GM19372 (cell line): ENCODE measurements around the gene GGACT.

Experiments
- ATAC-seq: cut with Tn5 transposase; IDR thresholded peaks from one replicate; pipeline ENCODE4 v1.9.1; 2021; ENCODE audit warnings: mild to moderate bottlenecking, low read depth, moderate library complexity; ENCODE audit not compliant: unreplicated experiment

Gene GGACT

DNA sequence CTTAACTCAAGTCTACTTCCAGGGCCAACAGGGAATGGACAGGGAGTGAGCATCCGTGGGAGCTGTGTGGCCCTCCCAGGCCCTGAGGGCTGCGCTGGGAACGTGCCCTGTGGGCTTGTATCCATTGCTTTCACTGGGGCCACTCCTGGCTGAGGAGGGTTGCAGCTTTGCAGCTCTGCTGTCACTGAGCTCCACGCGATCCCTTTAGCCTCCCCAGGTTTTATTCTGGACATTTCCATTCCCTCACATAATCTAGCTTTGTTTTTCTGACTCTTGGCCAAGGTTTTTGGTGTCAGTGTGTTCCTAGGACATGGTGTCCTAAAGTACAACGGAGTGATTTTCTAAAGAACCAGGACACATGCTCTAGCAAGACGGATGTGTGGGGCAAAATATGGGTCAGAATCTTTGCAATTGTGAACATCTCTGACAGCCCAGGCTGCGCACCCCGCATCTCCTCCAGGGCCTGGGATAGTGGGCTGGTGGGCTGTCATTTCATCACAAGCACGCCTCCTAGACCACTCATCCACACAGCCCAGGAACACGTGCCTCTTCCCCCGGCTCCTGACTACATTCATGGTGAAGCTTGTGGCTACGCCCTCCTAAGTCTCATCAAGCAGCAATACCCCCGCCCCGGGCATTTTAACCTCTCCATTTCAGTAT, 28.0 kb downstream of the GGACT start:
- ATAC-seq: no peak

DNA sequence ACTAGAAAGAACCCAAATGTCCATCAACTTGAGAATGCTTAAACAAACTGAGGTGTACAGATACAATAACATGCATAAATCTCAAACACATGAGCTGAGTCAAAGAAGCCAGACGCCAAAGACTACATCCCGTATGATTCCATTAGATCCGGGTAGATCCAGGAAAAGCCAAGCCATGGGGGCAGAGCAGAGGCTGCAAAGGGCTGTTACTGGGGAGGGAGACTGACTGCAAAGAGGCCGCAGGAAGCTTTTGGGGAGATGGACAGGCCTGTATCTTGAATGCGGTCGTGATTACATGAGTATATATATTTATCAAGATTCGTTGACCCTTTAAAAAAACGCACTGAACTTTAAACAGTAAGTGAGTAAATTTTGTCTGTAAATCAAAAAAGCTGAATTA, 28.7 kb downstream of the GGACT start:
- no peak for ATAC-seq

DNA sequence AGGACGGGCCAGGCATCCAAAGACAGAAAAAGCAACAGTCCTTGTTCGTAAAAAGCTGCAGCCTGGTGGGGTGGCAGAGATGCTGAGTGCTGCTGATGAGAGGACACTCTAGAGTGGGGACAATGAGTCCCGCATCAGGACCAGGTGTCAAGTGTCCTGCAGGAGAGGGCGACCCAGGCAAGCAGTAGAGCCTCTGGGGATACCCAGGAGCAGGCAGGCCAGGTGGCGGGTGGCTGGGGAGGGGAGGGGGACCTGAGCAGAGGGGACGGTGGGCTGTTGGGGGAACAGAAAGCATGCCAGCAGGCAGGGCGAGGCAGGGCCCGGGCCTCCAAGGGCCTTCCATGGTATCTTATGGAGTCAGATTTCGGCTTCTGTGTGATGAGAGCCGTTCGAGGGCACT, 35.8 kb downstream of the GGACT start:
- ATAC-seq: no peak

DNA sequence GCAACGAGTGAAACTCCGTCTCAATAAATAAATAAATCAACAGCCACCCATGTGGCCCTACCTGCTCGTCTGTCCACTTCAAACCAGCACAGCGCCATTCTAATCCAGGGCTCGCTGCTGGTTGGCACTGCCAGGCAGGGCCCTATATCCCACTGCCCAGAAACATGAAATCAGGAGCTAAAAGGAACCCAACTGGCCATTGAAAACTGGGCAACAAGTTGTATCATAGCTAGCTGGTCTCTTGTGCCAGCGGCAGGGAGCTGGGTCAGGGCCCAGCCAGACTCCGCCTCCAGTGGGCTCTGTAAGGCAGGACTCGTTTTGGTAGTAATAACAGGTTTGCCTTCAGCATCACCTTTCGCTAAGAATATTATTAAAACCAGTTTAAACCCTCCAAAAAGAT, 39.3 kb downstream of the GGACT start:
- no peak for ATAC-seq

DNA sequence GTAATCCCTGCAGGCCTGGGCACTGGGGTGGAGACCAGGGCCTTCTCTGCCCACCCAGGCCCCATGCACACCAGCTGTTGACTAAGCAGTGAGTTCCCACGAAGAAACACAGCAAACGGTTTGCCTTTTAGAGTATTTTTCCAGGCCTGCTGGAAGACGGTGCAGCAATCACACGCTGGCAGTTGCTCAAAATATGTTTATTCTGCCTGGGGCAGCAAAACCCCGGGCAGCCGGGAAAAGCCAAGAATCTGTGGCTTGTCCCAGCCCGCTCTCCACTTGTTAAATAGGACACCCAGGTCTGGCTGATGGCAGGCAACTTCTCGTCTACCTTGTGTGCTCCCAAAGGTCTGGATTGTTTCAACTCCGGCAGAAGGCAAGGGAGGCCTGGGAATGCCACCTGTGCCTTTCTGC, 40.8 kb downstream of the GGACT start:
- no peak for ATAC-seq

DNA sequence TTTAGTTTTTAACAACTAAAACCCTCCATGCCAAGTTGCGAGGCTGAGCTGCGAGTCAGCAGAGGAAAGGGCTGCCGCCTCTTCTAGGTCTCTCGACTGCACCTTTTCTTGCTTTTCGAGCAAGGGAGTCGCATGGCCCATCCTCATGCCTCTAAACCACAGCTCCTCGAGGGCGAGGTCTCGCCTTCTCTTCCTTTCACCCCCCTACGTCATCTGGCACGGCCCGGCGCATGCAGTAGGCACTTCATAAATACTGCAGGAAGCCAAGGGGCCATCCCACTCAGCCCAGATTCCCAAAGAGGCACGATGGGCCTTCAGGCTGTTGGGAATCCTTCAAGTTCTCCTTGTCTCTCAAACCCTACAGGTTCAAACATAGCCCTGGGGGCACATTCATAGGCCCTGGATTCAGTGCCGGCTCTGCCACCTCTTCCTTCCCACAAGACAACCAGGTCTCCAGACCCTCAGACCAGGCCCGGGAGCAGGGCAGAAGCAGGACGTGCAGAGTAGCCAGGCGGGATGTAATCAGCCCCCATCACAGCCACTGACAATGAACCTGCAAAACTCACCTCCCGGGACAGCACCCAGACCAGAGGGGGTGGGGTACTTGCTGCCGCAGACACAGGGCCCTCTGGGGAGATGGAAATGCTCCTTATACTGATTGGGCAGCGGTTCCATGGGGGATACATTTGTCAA, 41.7 kb downstream of the GGACT start:
- ATAC-seq: no peak

DNA sequence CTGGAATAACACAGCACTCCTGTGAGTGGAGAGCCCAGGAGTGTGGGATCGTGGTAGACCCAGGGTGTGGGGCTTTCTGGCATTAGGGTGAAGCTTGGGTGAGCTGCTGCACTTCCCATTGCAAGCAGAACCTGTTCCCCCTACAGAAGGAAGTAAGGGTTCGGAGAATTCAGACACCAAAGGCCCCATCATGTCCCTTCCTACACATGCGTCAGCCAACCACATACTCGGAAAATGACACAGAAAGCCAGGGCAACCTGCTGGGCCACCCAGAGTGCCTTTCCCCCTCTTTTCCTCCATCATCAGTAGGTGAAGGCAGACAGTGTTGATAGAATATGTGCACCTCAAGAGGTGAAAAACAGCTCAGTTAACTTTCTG, 42.9 kb downstream of the GGACT start:
- ATAC-seq: no peak

DNA sequence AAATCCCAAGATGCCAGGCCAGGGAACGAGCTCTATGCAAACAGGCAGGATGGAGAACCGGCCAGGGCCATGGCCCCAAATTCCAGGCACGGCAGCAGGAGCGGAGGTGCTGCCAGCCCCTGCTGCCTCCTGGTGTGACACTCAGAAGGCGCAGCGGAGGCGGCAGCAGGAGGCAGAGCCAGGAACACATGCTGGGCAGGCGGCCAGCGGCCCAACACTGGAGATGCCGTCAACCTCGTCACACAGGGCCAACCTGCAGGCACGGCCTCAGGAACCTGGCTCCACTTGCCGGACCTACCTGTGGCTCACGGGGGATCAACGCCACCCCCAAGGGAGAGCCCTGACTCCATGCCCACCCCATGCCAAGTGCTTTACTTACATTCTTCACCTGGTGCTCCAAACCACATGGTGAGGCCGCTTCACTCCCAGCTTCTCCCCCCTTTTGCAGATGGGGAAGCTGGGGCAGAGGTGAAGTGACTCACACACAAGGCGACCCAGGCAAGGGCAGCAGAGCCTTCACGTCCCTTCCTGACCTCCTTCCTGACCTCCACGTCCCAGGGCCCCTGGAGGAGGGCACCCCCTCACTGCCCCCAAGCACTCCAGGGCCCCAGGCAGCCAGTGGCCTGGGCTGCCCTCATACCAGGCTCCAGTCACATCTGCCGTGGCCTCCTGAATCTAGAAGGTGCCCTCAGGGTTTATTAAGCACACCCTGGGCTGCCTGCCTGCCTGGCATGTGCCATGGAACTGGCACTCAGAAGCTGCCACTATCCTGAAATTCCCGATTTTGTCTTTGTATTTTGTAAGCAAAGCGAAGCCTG, 43.5 kb downstream of the GGACT start:
- ATAC-seq: no peak

DNA sequence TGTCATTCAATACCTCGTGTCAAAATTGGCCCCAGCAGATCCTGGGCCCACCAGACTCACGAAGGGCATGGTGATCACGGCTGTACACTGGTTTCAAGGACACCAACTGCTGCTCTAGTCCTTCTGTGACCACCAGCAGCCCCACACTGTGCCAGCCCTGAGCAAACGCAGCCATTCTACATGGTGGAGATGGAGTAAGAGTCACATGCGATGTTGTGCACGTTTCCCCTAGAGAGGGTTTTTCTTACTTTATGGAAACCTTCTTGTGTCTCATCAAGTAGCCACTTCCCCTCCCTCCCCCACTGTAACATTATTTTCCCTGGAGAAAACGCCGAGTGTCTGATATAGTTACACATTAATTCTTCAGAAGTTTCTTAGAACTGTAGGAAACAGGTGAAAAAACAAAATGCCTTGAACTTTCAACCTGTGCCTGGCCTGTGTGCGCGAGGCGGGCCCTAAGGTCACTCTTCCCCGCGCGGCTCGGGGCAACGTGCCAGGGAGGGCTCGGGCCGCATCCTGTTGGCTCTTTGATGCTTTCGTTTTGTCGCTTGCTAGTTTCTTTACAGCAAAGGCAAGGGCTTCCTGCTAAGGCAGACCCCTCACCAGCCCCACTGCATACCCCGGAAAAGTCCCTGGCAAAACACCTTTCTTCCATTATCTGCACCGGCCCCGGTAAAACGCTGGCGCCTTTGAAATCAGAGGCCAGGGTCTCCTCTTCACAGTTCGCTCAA, 44.6 kb downstream of the GGACT start:
- no peak for ATAC-seq

DNA sequence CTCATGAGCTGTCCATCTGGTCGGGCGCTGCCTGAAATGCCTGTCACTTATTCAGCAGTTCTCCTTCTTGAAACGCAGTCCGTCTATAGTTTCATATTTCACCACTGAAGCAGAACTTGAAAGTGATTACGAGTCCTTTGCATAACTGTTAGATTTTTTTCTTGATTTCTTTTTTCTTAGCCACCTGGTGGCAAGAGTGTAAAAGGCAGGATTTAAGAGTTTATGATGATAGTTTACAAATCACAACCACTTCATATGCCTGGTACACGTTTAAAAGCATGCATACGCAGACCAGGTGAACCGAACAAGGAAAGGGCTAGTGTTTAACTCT, 45.8 kb downstream of the GGACT start:
- peak; percentile 98 for ATAC-seq

DNA sequence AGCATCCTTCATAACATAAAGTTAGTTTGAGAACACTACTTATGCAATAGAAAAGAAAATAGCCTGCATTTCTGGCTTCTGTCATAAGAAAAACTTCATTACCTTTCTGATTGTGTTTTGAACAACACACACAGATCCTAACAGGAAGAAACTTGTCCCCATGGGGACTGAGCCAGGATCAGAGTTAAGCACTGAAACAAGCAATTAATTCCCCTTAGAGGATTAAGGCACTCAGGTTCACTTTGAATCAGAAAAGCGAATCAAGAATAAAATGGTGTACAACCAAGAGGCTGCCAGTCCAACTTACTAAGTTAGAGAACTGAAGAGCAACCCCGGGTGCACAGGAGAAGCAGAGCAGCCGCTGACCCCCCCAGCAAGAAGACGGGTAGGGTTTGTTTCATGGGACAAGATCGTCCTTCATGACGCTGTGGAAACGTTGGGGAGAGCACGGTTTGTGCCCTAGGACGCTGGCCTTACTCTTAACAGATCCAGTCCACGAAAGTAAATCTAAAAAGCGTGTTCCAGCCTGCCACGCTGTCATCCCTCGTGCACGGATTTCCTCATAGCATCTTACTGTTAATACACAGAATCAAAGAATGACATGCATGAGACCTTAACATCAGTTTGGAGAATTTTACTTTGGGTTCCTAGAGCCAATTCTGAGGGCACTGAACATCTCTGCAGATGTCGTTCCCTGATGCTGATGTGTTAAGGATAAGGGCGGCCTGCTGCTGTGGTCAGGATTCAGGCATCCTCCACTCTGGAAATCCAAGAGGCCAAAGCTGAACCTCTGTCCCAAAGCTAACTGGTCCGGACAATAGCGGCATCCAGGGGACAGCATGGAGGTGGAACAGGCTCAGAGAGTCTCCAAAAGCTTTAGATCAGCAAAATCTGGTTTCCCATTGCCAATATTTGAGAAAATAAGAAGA, 46.4 kb downstream of the GGACT start:
- ATAC-seq: no peak

DNA sequence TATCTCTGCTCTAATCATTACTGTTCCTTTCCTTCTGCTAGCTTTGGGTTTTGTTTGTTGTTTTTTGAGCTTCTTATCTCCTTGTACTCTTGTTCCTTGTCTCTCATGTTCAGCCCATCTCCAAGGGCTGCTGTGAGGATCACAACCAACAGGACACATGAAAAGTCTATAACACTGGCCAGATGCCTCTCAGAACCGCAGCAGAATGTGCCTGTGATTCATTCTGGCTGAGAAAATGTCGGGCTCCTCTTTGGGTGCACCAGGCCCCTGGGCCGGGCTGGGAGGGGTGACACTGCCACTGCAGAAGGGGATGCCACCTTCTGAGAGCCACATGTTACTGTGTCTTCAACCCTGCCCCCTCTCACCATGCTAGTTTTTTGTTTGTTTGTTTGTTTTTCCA, 48.0 kb downstream of the GGACT start:
- ATAC-seq: no peak

DNA sequence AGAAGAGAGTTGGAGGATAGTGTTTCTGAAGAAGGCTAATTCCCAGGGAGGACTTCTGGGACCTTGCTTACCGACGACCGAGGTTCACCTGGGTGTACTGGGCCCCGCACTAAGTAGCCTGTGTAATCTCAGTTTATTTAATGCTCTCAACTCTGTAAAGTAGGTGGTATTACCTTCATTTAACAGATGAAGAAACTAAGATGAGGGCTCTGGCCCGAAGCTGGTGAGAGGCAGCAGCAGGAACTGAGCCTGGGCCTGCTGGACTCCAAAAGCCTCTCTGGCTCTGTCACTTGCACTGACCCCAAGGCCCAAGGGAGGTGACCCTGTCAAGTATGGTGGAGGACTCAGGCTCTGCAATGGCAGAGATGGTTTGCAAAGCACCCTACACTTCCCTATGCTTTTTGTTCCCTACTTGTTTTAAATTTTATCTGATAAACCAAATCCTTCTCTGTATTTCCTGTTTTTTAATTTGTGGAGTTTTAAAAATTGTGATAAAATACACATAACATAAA, 50.6 kb downstream of the GGACT start:
- ATAC-seq: no peak

DNA sequence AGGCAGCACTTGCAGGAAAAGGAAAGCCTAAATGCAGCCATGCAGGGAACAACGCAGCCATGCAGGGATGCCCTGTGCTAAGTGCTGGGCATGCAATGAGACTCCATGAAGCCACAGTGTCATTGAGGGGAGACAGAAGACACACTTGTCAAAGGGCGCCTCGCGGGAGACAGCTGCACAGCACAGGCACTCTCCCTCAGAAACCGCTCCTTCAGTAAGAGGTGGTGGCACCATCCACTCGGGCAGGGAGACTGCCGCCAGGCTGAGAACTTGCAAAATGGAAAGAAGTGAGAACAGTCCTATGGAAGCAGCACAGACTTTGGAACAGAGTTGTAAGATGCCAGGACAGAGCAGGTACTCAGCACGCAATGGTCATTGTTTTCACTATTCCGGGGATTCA, 51.1 kb downstream of the GGACT start:
- ATAC-seq: no peak

DNA sequence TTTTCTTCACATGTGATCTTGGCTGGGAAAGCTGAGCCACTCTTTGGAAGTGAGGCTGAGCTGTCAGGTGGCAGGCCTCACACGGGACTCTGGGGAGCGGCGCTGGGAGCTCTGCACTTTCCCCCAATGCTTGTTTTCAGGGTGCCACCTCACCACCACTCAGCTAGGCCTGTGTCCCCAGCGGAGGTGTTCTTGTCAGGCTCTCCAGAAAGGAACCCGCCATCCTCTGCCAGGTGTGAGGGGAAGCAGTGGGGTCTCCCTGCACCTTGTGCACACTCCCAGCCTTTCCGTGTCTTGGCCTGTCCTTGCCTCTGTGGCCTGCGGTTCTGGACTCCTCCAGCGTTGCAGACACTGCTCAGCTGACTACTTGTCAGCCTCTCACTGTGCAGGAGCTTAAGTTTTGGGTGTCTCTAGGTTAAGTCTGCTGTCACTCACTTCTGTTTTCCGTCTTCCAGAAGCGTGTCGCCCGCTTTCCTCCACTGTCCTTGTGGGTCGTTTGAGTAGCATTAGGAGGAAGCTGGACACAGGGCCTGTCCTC, 51.9 kb downstream of the GGACT start:
- ATAC-seq: no peak

DNA sequence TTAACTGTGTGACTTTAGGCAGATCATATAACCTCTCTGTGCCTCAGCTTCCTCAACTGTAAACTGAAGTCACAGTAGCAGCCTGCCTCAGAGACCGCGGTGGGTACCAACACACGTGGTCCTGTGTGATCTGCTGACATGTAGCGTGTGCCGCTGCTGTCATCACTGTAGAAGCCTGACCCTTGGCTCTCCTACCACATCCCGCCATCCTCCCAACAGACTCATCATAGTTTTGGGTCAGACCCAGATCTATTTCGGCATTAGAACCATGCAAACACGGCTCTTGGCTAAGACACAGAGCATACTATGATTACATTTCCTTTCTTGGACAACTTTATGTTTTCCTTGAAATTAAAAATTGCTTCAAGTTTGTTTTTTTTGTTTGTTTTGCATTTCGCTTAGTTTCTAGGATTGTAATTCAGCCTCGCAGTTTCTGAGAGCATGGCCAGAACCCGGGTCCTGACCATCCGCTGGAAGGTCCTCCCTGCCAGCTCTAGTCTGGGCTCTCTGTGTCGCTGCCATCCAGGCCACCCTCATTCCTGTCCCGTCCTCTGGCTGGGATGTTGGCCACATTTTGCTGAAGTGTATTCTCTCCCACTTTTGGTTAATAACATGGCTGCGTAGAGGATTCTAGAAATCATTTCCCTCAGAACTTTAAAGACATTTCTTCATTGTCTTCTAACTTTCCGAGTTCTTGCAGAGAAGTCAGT, 53.0 kb downstream of the GGACT start:
- ATAC-seq: no peak

DNA sequence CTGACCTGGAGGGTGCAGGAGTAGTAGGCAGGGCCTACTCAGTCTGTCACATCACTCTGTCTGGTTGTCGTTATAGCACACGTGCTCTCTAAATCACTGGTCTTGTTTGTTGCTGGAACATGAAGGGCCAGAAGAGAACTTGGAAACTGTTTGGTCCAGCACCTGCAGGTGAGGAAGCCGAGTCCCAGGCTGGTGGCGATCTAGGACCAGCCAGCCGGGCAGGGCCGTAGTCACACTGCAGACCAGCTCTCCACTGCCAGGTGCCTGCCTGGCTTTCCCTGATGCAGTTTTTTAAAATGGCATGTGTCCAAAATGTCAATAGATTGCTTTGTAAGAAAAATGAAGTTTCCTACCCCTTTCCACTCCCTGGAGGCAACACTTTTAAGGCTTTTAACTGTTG, 53.7 kb downstream of the GGACT start:
- no peak for ATAC-seq

DNA sequence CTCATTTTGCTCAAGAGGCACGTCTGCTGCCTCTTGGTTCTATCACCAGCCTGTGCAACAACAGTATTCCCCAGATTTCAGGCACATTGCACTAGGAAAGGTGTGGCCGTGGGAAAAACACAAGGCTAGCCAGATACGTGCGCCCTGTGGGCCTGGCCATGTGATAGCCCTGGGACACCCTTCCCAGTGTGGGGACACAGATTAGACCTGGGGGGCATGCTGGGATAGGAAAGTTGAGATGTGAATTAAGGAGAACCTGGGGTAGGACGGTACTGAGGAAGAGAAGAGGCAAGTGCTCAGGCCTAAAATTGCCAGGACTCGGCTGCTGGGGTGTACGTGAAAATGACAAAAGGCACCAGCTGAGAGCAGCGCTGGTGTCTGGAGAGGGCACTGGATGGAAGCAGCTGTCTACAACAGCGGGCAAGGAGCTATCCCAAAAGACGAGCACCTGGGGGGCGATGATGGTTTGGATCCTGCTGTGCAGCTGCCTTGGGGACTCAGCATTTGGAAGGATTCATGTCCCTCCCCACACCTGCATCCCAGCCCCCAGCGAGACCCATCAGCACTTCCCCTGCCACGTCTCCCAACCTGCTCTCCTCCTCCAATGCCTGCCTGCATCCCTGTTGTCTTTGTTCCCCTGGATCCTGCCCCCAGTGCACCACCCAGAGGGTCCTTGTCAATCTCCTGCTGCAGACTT, 54.3 kb downstream of the GGACT start:
- no peak for ATAC-seq
